Immature natural killer cell (primary cell): Measurements from ENCODE around the gene ASAP2. TPM values are rescaled to one million over a fixed set of nuclear protein-coding genes. Genes with fewer than 3 reads are reported as not detected.

ENCODE experiments used
- DNase-seq, 3 donors: peaks; one replicate each; pipeline ENCODE4 v3.0.0; 2022; ENCODE audit warnings: mixed read lengths in 1 of 3
- H3K27ac Mint-ChIP-seq, 6 donors: one replicate each; pipeline ENCODE4 v1.8.0; 2020; ENCODE audit warnings: mixed read lengths in 6 of 6, mild to moderate bottlenecking in 5 of 6, inconsistent platforms in 4 of 6, moderate library complexity in 3 of 6
- H3K27me3 Mint-ChIP-seq, 3 donors: one replicate each; pipeline ENCODE4 v1.8.0; 2020 to 2021; ENCODE audit warnings: low read depth in 3 of 3, mild to moderate bottlenecking in 3 of 3, mixed read lengths in 3 of 3, moderate library complexity in 3 of 3, inconsistent platforms in 1 of 3
- H3K36me3 Mint-ChIP-seq, 3 donors: one replicate each; pipeline ENCODE4 v1.8.0; 2020; ENCODE audit warnings: mixed read lengths in 3 of 3, inconsistent platforms in 2 of 3, mild to moderate bottlenecking in 2 of 3
- H3K4me1 Mint-ChIP-seq, 2 donors: one replicate each; pipeline ENCODE4 v1.8.0; 2020; ENCODE audit warnings: inconsistent platforms in 2 of 2, mild to moderate bottlenecking in 2 of 2, mixed read lengths in 2 of 2, moderate library complexity in 1 of 2
- H3K4me3 Mint-ChIP-seq, 5 donors: one replicate each; pipeline ENCODE4 v1.8.0; 2020; ENCODE audit warnings: mild to moderate bottlenecking in 5 of 5, mixed read lengths in 5 of 5, inconsistent platforms in 3 of 5, moderate library complexity in 3 of 5
- H3K9me3 Mint-ChIP-seq, 6 donors: one replicate each; pipeline ENCODE4 v1.8.0; 2020; ENCODE audit warnings: mild to moderate bottlenecking in 6 of 6, mixed read lengths in 6 of 6, inconsistent platforms in 4 of 6, moderate library complexity in 3 of 6
- polyA plus RNA-seq, 3 donors: library from polyadenylated mRNA; unstranded; fragments of 300-500 nt; fragmentation: Illumina TruSeq; gene quantifications; one replicate each; pipeline ENCODE4 v1.2.3, GENCODE V29; 2021

ASAP2 gene
- polyA plus RNA-seq, 3 donors from 2014 or later, result 0.04 to 0.06 TPM; not detected in 1

GRCh38 chr2:9309147-9309546 is 102.5 kb downstream of the ASAP2 start:
- no peaks in the 10 kb centered on the region for H3K4me1 Mint-ChIP-seq
- no peak overlapping the region for H3K4me3 Mint-ChIP-seq
- H3K27ac Mint-ChIP-seq, result no peak overlapping the region
- H3K9me3 Mint-ChIP-seq, result no peaks in the 10 kb centered on the region
- no peaks in the 10 kb centered on the region for H3K36me3 Mint-ChIP-seq
- no peak for DNase-seq
- H3K27me3 Mint-ChIP-seq, result peaks cover 0 to 6% (median 0%) of the 10 kb centered on the region in 3 donors

- H3K27me3 Mint-ChIP-seq, result peaks cover 0 to 11% (median 1%) of the 10 kb centered on the region in 3 donors
- no peaks in the 10 kb centered on the region for H3K36me3 Mint-ChIP-seq
- H3K4me1 Mint-ChIP-seq, result no peaks in the 10 kb centered on the region
- no peak for DNase-seq
- H3K27ac Mint-ChIP-seq, result no peak overlapping the region
- no peaks in the 10 kb centered on the region for H3K9me3 Mint-ChIP-seq
- no peak overlapping the region for H3K4me3 Mint-ChIP-seq
Observed at GRCh38 chr2:9310377-9310776, 103.8 kb downstream of the ASAP2 start.

- no peaks in the 10 kb centered on the region for H3K4me1 Mint-ChIP-seq
- H3K9me3 Mint-ChIP-seq, result no peaks in the 10 kb centered on the region
- DNase-seq, result no peak
- H3K27ac Mint-ChIP-seq, result no peak overlapping the region
- H3K36me3 Mint-ChIP-seq, result no peaks in the 10 kb centered on the region
- no peak overlapping the region for H3K4me3 Mint-ChIP-seq
- peaks cover 0 to 11% (median 1%) of the 10 kb centered on the region in 3 donors for H3K27me3 Mint-ChIP-seq
Observed at GRCh38 chr2:9310798-9311197, 104.2 kb downstream of the ASAP2 start.

GRCh38 chr2:9311488-9311887 is 104.9 kb downstream of the ASAP2 start:
- Mint-ChIP-seq H3K4me1 (no peaks in the 10 kb centered on the region), H3K27ac (no peak overlapping the region), H3K36me3 (no peaks in the 10 kb centered on the region), H3K4me3 (no peak overlapping the region), H3K9me3 (no peaks in the 10 kb centered on the region), H3K27me3 (peaks cover 0 to 11% (median 1%) of the 10 kb centered on the region in 3 donors)
- DNase-seq, result no peak

- peaks cover 1 to 11% (median 2%) of the 10 kb centered on the region in 3 donors for H3K27me3 Mint-ChIP-seq
- no peaks in the 10 kb centered on the region for H3K36me3 Mint-ChIP-seq
- DNase-seq, result no peak
- H3K4me3 Mint-ChIP-seq, result no peak overlapping the region
- no peak overlapping the region for H3K27ac Mint-ChIP-seq
- no peaks in the 10 kb centered on the region for H3K9me3 Mint-ChIP-seq
- H3K4me1 Mint-ChIP-seq, result no peaks in the 10 kb centered on the region
Observed at GRCh38 chr2:9312591-9312990, 106.0 kb downstream of the ASAP2 start.

- Mint-ChIP-seq H3K4me1 (no peaks in the 10 kb centered on the region), H3K36me3 (no peaks in the 10 kb centered on the region), H3K9me3 (no peaks in the 10 kb centered on the region), H3K27ac (no peak overlapping the region), H3K4me3 (no peak overlapping the region), H3K27me3 (peaks cover 1 to 11% (median 2%) of the 10 kb centered on the region in 3 donors)
- no peak for DNase-seq
Observed at GRCh38 chr2:9313443-9313842, 106.8 kb downstream of the ASAP2 start.

- Mint-ChIP-seq H3K27ac (no peak overlapping the region), H3K27me3 (peaks cover 1 to 11% (median 2%) of the 10 kb centered on the region in 3 donors), H3K4me3 (no peak overlapping the region), H3K4me1 (no peaks in the 10 kb centered on the region), H3K9me3 (no peaks in the 10 kb centered on the region), H3K36me3 (no peaks in the 10 kb centered on the region)
- DNase-seq, result no peak
Observed at GRCh38 chr2:9315280-9315847, 108.8 kb downstream of the ASAP2 start.

GRCh38 chr2:9317559-9317958 is 110.9 kb downstream of the ASAP2 start:
- no peak overlapping the region for H3K4me3 Mint-ChIP-seq
- peaks cover 1 to 13% (median 2%) of the 10 kb centered on the region in 3 donors for H3K27me3 Mint-ChIP-seq
- H3K27ac Mint-ChIP-seq, result no peak overlapping the region
- no peak for DNase-seq
- no peaks in the 10 kb centered on the region for H3K36me3 Mint-ChIP-seq
- no peaks in the 10 kb centered on the region for H3K9me3 Mint-ChIP-seq
- H3K4me1 Mint-ChIP-seq, result no peaks in the 10 kb centered on the region

GRCh38 chr2:9318461-9319337 is 112.1 kb downstream of the ASAP2 start:
- Mint-ChIP-seq H3K27me3 (peaks cover 1 to 11% (median 2%) of the 10 kb centered on the region in 3 donors), H3K9me3 (no peaks in the 10 kb centered on the region), H3K4me3 (no peak overlapping the region), H3K27ac (no peak overlapping the region), H3K4me1 (no peaks in the 10 kb centered on the region), H3K36me3 (no peaks in the 10 kb centered on the region)
- no peak for DNase-seq

GRCh38 chr2:9319338-9319715 is 112.7 kb downstream of the ASAP2 start:
- H3K9me3 Mint-ChIP-seq, result no peaks in the 10 kb centered on the region
- peaks cover 1 to 11% (median 2%) of the 10 kb centered on the region in 3 donors for H3K27me3 Mint-ChIP-seq
- no peaks in the 10 kb centered on the region for H3K4me1 Mint-ChIP-seq
- H3K36me3 Mint-ChIP-seq, result no peaks in the 10 kb centered on the region
- DNase-seq, result no peak
- no peak overlapping the region for H3K27ac Mint-ChIP-seq
- no peak overlapping the region for H3K4me3 Mint-ChIP-seq

GRCh38 chr2:9322576-9322975 is 116.0 kb downstream of the ASAP2 start:
- no peak for DNase-seq
- H3K9me3 Mint-ChIP-seq, result no peaks in the 10 kb centered on the region
- H3K27ac Mint-ChIP-seq, result no peak overlapping the region
- no peaks in the 10 kb centered on the region for H3K36me3 Mint-ChIP-seq
- H3K4me3 Mint-ChIP-seq, result no peak overlapping the region
- no peaks in the 10 kb centered on the region for H3K4me1 Mint-ChIP-seq
- H3K27me3 Mint-ChIP-seq, result peaks cover 0 to 8% (median 0%) of the 10 kb centered on the region in 3 donors

- Mint-ChIP-seq H3K9me3 (no peaks in the 10 kb centered on the region), H3K4me3 (no peak overlapping the region), H3K27me3 (peaks cover 0 to 7% (median 2%) of the 10 kb centered on the region in 3 donors), H3K4me1 (no peaks in the 10 kb centered on the region), H3K27ac (no peak overlapping the region), H3K36me3 (no peaks in the 10 kb centered on the region)
- DNase-seq, result no peak
Observed at GRCh38 chr2:9325428-9325827, 118.8 kb downstream of the ASAP2 start.

- DNase-seq, result no peak
- Mint-ChIP-seq H3K36me3 (no peaks in the 10 kb centered on the region), H3K27me3 (peaks cover 0 to 5% (median 2%) of the 10 kb centered on the region in 3 donors), H3K4me3 (no peak overlapping the region), H3K4me1 (no peaks in the 10 kb centered on the region), H3K9me3 (no peaks in the 10 kb centered on the region), H3K27ac (no peak overlapping the region)
Observed at GRCh38 chr2:9326975-9327374, 120.4 kb downstream of the ASAP2 start.

- DNase-seq, result no peak
- H3K27me3 Mint-ChIP-seq, result peaks cover 0 to 2% (median 2%) of the 10 kb centered on the region in 3 donors
- H3K4me1 Mint-ChIP-seq, result no peaks in the 10 kb centered on the region
- no peaks in the 10 kb centered on the region for H3K36me3 Mint-ChIP-seq
- no peak overlapping the region for H3K4me3 Mint-ChIP-seq
- H3K9me3 Mint-ChIP-seq, result no peaks in the 10 kb centered on the region
- H3K27ac Mint-ChIP-seq, result no peak overlapping the region
Observed at GRCh38 chr2:9327873-9328352, 121.3 kb downstream of the ASAP2 start.
